Liver (tissue), 3 donors: ENCODE measurements around the gene AKR7A2.

Experiments
- EGR1 ChIP-seq, 2 donors: IDR thresholded peaks; 2 replicates each; pipeline ENCODE4 v1.6.1; 2016 to 2018; ENCODE audit warnings: antibody characterized with exemption in 2 of 2, low read depth in 2 of 2
- GABPA ChIP-seq, 2 donors: IDR thresholded peaks in 1 of 2; conservative IDR thresholded peaks in 1 of 2; 2 replicates each; pipeline ENCODE4 v1.6.1; 2016; ENCODE audit warnings: antibody characterized with exemption in 2 of 2, mild to moderate bottlenecking in 1 of 2, moderate library complexity in 1 of 2
- JUND ChIP-seq, 2 donors: IDR thresholded peaks; 2 replicates each; pipeline ENCODE4 v1.6.1; 2016; ENCODE audit warnings: antibody characterized with exemption in 2 of 2
- RAD21 ChIP-seq, 2 donors: IDR thresholded peaks; 2 replicates each; pipeline ENCODE4 v1.6.1; 2016; ENCODE audit warnings: antibody characterized with exemption in 2 of 2, mild to moderate bottlenecking in 2 of 2
- TF ChIP-seq, protein P1 (sequence below): fragments of 150-350 bp; IDR thresholded peaks from 2 replicates; pipeline ENCODE4 v1.5.1; 2017; ENCODE audit warnings: improper control_type of control experiment, low read depth, low read length; ENCODE audit not compliant: missing input control
- donor health status: healthy.
- donor health status: healthy.

DNA sequence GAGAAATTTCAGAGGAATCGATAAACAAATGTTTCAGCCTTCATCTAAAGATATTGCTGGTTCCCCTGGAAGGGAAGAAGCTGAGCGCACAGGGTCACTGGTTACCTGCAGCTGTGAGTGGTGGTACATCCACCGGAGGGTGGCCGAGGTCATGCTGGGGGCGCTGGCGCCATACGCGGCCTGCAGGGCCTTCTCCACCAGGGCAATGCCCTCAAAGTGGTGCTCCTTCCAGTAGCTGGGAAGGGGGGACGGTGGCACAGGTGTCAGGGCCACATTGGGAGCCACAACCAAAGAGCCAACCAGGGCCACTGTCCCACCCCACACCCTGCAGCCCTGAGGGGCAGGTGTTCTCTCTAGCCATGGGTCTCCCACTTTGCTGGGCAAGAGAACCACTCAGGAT, 28.1 kb downstream of the AKR7A2 start:
- TF ChIP-seq, protein P1, sequence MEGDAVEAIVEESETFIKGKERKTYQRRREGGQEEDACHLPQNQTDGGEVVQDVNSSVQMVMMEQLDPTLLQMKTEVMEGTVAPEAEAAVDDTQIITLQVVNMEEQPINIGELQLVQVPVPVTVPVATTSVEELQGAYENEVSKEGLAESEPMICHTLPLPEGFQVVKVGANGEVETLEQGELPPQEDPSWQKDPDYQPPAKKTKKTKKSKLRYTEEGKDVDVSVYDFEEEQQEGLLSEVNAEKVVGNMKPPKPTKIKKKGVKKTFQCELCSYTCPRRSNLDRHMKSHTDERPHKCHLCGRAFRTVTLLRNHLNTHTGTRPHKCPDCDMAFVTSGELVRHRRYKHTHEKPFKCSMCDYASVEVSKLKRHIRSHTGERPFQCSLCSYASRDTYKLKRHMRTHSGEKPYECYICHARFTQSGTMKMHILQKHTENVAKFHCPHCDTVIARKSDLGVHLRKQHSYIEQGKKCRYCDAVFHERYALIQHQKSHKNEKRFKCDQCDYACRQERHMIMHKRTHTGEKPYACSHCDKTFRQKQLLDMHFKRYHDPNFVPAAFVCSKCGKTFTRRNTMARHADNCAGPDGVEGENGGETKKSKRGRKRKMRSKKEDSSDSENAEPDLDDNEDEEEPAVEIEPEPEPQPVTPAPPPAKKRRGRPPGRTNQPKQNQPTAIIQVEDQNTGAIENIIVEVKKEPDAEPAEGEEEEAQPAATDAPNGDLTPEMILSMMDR: no peak
- no peak for TF ChIP-seq EGR1 (IDR thresholded peaks at IDR 0.05; ENCODE audit: low read depth in 2 of 2)
- TF ChIP-seq JUND (IDR thresholded peaks at IDR 0.05): no peak
- TF ChIP-seq RAD21 (IDR thresholded peaks at IDR 0.05): no peak
- TF ChIP-seq GABPA (IDR thresholded peaks at IDR 0.05 in 1 of 2, conservative IDR thresholded peaks at IDR 0.05 in 1 of 2): no peak
